Karpas-422 (cell line): Measurements from ENCODE around the gene PLEKHG2. TPM values are rescaled to one million over a fixed set of nuclear protein-coding genes. Genes with fewer than 3 reads are reported as not detected.

Experiments
- DNase-seq: peaks from one replicate; pipeline ENCODE4 v3.0.0-alpha.2; 2015
- H2AFZ ChIP-seq: fragments of 200-600 bp; sonication (generic); 2 replicates; pipeline ENCODE4 v1.6.1; 2014; ENCODE audit warnings: antibody characterized with exemption, low read length, mixed read lengths
- H3K27ac ChIP-seq: fragments of 200-600 bp; sonication (generic); 2 replicates; pipeline ENCODE4 v1.5.1; 2014; ENCODE audit warnings: mild to moderate bottlenecking, low read length, moderate library complexity
- H3K27me3 ChIP-seq: fragments of 200-600 bp; sonication (generic); 2 replicates; pipeline ENCODE4 v1.6.1; 2014; ENCODE audit warnings: low read length, mixed read lengths
- H3K36me3 ChIP-seq: fragments of 200-600 bp; sonication (generic); 2 replicates; pipeline ENCODE4 v1.6.1; 2014; ENCODE audit warnings: low read length, mixed read lengths; ENCODE audit not compliant: insufficient read depth
- H3K4me1 ChIP-seq: fragments of 200-600 bp; sonication (generic); 2 replicates; pipeline ENCODE4 v1.6.1; 2014; ENCODE audit warnings: mild to moderate bottlenecking, low read length, mixed read lengths
- H3K4me2 ChIP-seq: fragments of 200-600 bp; sonication (generic); 2 replicates; pipeline ENCODE4 v1.6.1; 2014; ENCODE audit warnings: low read length, low read depth, mild to moderate bottlenecking; ENCODE audit not compliant: poor library complexity, severe bottlenecking
- H3K4me3 ChIP-seq: fragments of 200-600 bp; sonication (generic); 2 replicates; pipeline ENCODE4 v1.5.1; 2014; ENCODE audit warnings: mild to moderate bottlenecking, antibody characterized with exemption, low read length, mixed read lengths
- H3K79me2 ChIP-seq: fragments of 200-600 bp; sonication (generic); 2 replicates; pipeline ENCODE4 v1.6.1; 2014; ENCODE audit warnings: mild to moderate bottlenecking, low read length, mixed read lengths
- H3K9ac ChIP-seq: fragments of 200-600 bp; sonication (generic); 2 replicates; pipeline ENCODE4 v1.6.0; 2014; ENCODE audit warnings: low read length
- H3K9me2 ChIP-seq: fragments of 200-600 bp; sonication (generic), shearing (Covaris generic); replicated peaks from 2 replicates; pipeline ENCODE4 v1.6.0; 2014; ENCODE audit warnings: mild to moderate bottlenecking, low read length, moderate library complexity; ENCODE audit not compliant: insufficient read depth
- H3K9me3 ChIP-seq: fragments of 300-700, 200-600 bp; sonication (generic); 2 replicates; pipeline ENCODE4 v1.6.1; 2014; ENCODE audit warnings: low read length, mixed read lengths
- H4K20me1 ChIP-seq: fragments of 200-600 bp; sonication (generic); 2 replicates; pipeline ENCODE4 v1.6.1; 2014; ENCODE audit warnings: mild to moderate bottlenecking, antibody characterized with exemption, low read length, low read depth; ENCODE audit not compliant: insufficient read depth
- small RNA-seq: library from RNA; depleted of rRNA; stranded (forward); fragments of <200 nt; gene quantifications from one replicate; pipeline ENCODE3, GENCODE V24; 2014
- total RNA-seq: library from RNA; depleted of rRNA; stranded (reverse); fragments of >200 nt; shearing (Covaris generic); gene quantifications from 2 replicates; pipeline ENCODE4 v1.2.3, GENCODE V29; 2014; ENCODE audit warnings: low replicate concordance; rRNA removed

Gene PLEKHG2
- total RNA-seq, 1 experiment from 2014 or later = 19.0 TPM

DNA sequence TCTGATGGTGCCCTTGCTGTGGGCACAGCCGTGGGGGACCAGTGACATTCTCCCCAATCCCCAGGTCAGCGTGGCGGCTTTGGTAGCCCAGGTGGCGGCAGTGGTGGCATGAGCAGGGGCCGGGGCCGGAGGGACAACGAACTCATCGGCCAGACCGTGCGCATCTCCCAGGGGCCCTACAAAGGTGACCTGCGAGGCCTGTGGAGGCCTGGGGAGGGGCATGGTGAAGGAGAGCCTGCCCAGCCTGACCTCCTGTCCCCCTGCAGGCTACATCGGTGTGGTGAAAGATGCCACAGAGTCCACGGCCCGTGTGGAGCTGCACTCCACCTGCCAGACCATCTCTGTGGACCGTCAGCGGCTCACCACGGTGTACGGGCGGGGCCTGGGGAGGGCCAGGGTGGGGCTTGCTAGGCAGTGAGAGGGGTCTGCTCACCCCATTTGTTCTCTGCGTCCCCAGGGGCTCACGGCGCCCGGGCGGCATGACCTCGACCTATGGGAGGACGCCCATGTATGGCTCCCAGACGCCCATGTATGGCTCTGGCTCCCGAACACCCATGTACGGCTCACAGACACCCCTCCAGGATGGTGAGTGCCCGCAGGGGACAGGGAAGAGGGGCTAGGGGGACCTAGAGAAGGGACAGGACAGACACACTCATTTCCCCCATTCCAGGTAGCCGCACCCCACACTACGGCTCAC is 60.4 kb downstream of the PLEKHG2 start:
- Histone ChIP-seq H3K9me2 (no peaks in the 10 kb centered on the region), H3K9ac (no peak overlapping the region), H3K4me1 (no peaks in the 10 kb centered on the region), H3K79me2 (no peaks in the 10 kb centered on the region), H3K36me3 (peaks cover 34% of the 10 kb centered on the region), H3K27ac (no peak overlapping the region), H4K20me1 (0 out of 2 replicates have a peak, but pooled peaks cover 2% of the 10 kb centered on the region), H3K27me3 (no peaks in the 10 kb centered on the region), H2AFZ (no peak overlapping the region), H3K9me3 (no peaks in the 10 kb centered on the region), H3K4me3 (no peak overlapping the region), H3K4me2 (no peak overlapping the region)
- no peak for DNase-seq

DNA sequence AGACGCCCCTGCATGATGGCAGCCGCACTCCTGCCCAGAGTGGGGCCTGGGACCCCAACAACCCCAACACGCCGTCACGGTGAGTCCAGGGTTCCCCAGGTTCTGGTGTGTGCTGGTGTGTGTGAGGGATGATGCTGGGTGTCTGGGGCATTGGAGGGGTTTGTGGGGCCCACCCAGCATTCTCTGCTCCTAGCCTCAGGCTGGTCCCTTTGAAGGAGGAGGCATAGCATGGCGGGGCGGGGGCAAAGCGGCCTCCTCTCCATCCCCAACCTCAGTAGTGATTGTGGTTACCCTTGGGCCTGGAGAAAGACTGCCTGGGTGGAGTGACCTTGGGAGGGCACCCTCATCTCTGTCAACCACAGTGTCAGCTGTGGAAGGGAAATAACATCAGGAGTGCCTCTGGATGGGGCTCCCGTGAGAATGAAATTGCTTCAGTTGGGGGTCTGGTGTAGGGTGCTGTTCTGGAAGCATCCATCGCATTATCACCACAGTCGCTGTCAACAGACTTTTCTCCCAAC is 61.0 kb downstream of the PLEKHG2 start:
- Histone ChIP-seq H3K9me3 (no peaks in the 10 kb centered on the region), H3K27me3 (no peaks in the 10 kb centered on the region), H3K36me3 (peaks cover 34% of the 10 kb centered on the region), H3K79me2 (no peaks in the 10 kb centered on the region), H4K20me1 (0 out of 2 replicates have a peak, but pooled peaks cover 2% of the 10 kb centered on the region), H2AFZ (no peak overlapping the region), H3K4me3 (no peak overlapping the region), H3K9ac (no peak overlapping the region), H3K27ac (no peak overlapping the region), H3K4me1 (no peaks in the 10 kb centered on the region), H3K4me2 (no peak overlapping the region), H3K9me2 (no peaks in the 10 kb centered on the region)
- DNase-seq = no peak

DNA sequence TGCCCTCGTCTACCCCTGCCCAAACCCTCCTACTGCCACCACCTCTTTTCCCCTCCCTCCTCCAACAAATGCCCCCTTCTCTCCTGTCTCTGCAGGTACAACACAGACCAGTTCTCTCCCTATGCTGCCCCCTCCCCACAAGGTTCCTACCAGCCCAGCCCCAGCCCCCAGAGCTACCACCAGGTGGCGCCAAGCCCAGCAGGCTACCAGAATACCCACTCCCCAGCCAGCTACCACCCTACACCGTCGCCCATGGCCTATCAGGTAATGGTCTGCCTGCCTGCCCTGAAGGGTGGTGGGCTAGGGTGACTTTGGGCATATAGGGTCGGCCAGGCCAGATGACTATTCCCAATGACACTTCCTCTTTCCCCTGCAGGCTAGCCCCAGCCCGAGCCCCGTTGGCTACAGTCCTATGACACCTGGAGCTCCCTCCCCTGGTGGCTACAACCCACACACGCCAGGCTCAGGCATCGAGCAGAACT is 61.7 kb downstream of the PLEKHG2 start:
- H3K9ac ChIP-seq = no peak overlapping the region
- H3K36me3 ChIP-seq = peaks cover 29% of the 10 kb centered on the region
- no peaks in the 10 kb centered on the region for H3K9me2 ChIP-seq
- H3K4me1 ChIP-seq = no peaks in the 10 kb centered on the region
- no peak overlapping the region for H3K27ac ChIP-seq
- no peaks in the 10 kb centered on the region for H3K27me3 ChIP-seq
- H3K79me2 ChIP-seq = no peaks in the 10 kb centered on the region
- DNase-seq = peak; percentile 83
- no peaks in the 10 kb centered on the region for H3K9me3 ChIP-seq
- H3K4me3 ChIP-seq = no peak overlapping the region
- H4K20me1 ChIP-seq = no peaks in the 10 kb centered on the region
- no peak overlapping the region for H3K4me2 ChIP-seq
- H2AFZ ChIP-seq = no peak overlapping the region

DNA sequence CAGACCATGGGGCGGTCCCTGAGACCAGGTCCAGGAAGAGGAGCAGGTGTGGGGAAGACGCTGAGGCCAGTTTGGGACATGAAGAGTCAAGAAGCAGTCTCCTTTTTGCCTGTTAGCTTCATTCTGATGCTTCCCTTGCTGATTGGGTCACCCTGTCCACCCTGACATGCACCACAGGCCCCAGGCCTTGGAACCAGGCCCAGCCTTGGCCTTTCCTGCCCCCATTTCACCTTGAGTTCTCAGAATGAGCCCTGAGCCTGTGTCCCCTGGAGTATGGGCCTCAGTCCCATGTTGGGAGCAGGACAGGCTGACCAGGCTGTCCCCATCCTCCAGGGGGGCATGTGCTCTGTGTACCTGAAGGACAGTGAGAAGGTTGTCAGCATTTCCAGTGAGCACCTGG is 63.3 kb downstream of the PLEKHG2 start:
- no peaks in the 10 kb centered on the region for H3K9me3 ChIP-seq
- H3K27me3 ChIP-seq = no peaks in the 10 kb centered on the region
- no peaks in the 10 kb centered on the region for H3K9me2 ChIP-seq
- H3K27ac ChIP-seq = no peak overlapping the region
- peaks cover 12% of the 10 kb centered on the region for H3K4me1 ChIP-seq
- H4K20me1 ChIP-seq = no peaks in the 10 kb centered on the region
- H3K79me2 ChIP-seq = peaks cover under 1% of the 10 kb centered on the region
- H3K4me2 ChIP-seq = no peak overlapping the region
- H2AFZ ChIP-seq = no peak overlapping the region
- no peak overlapping the region for H3K4me3 ChIP-seq
- no peak overlapping the region for H3K9ac ChIP-seq
- H3K36me3 ChIP-seq = peaks cover 24% of the 10 kb centered on the region
- DNase-seq = no peak

Small RNA genes within 50 kb of the gene (small RNA-seq; reads per million reads assigned to genes)
- gene MIR4530 (not detected), gene RN7SL566P (not detected)

Other genes with a start within 250 kb of the PLEKHG2 start
- gene NCCRP1, start 215.7 kb upstream of the PLEKHG2 start, total RNA-seq = not detected in 2 replicates
- not detected in 2 replicates for gene SYCN, start 208.4 kb upstream of the PLEKHG2 start, total RNA-seq
- gene IFNL3, start 167.7 kb upstream of the PLEKHG2 start, total RNA-seq = not detected in 2 replicates
- gene IFNL4, start 163.8 kb upstream of the PLEKHG2 start, total RNA-seq = not detected in 2 replicates
- not detected in 2 replicates for gene IFNL2, start 144.3 kb upstream of the PLEKHG2 start, total RNA-seq
- gene IFNL1, start 116.3 kb upstream of the PLEKHG2 start, total RNA-seq = not detected in 2 replicates
- gene LRFN1, start 91.8 kb upstream of the PLEKHG2 start, total RNA-seq = not detected in 2 replicates
- not detected in 2 replicates for gene GMFG, start 76.6 kb upstream of the PLEKHG2 start, total RNA-seq
- gene SAMD4B, start 70.2 kb upstream of the PLEKHG2 start, total RNA-seq = 50.9 and 78.1 TPM in 2 replicates
- gene PAF1, start 21.6 kb upstream of the PLEKHG2 start, total RNA-seq = 25.3 and 26.7 TPM in 2 replicates
- gene MED29, start 21.3 kb upstream of the PLEKHG2 start, total RNA-seq = 18.1 and 18.6 TPM in 2 replicates
- 10.3 and 16.3 TPM in 2 replicates for gene ZFP36, start 5.8 kb upstream of the PLEKHG2 start, total RNA-seq
- 378 and 758 TPM in 2 replicates for gene RPS16, start 23.3 kb downstream of the PLEKHG2 start, total RNA-seq
- 55.3 and 66.3 TPM in 2 replicates for gene SUPT5H, start 32.9 kb downstream of the PLEKHG2 start, total RNA-seq
- 61.2 and 101 TPM in 2 replicates for gene TIMM50, start 68.2 kb downstream of the PLEKHG2 start, total RNA-seq
- gene DLL3, start 86.3 kb downstream of the PLEKHG2 start, total RNA-seq = 2.6 and 3.1 TPM in 2 replicates
- gene SELENOV, start 102.5 kb downstream of the PLEKHG2 start, total RNA-seq = not detected in 2 replicates
- gene EID2B, start 120.2 kb downstream of the PLEKHG2 start, total RNA-seq = 4.2 and 6.5 TPM in 2 replicates
- 5.9 and 11.1 TPM in 2 replicates for gene EID2, start 127.5 kb downstream of the PLEKHG2 start, total RNA-seq
- gene LGALS13, start 189.9 kb downstream of the PLEKHG2 start, total RNA-seq = not detected in 2 replicates
- not detected in 2 replicates for gene LGALS16, start 243.2 kb downstream of the PLEKHG2 start, total RNA-seq